RPMI8226 (cell line): ENCODE measurements around the gene LYRM4.

Experiments used
- DNase-seq: peaks from one replicate; pipeline ENCODE4 v3.0.0-alpha.2; 2015

The LYRM4 gene

GRCh38 chr6:5116243-5116991 lies 144.3 kb downstream of the LYRM4 start:
- no peak for DNase-seq

GRCh38 chr6:5115168-5115567 lies 145.6 kb downstream of the LYRM4 start:
- DNase-seq, result no peak

GRCh38 chr6:5113096-5113495 lies 147.7 kb downstream of the LYRM4 start:
- no peak for DNase-seq

GRCh38 chr6:5112066-5112799 lies 148.5 kb downstream of the LYRM4 start:
- DNase-seq, result no peak

- no peak for DNase-seq
These were observed 149.1 kb downstream of the LYRM4 start for GRCh38 chr6:5111626-5112025.

GRCh38 chr6:5110246-5110645 lies 150.5 kb downstream of the LYRM4 start:
- DNase-seq, result no peak

- DNase-seq, result no peak
These were observed 151.3 kb downstream of the LYRM4 start for GRCh38 chr6:5109436-5109835.

GRCh38 chr6:5108536-5109150 lies 152.1 kb downstream of the LYRM4 start:
- no peak for DNase-seq

GRCh38 chr6:5108068-5108467 lies 152.7 kb downstream of the LYRM4 start:
- no peak for DNase-seq

GRCh38 chr6:5107341-5107740 lies 153.4 kb downstream of the LYRM4 start:
- no peak for DNase-seq

- DNase-seq, result no peak
These were observed 155.6 kb downstream of the LYRM4 start for GRCh38 chr6:5105146-5105545.

GRCh38 chr6:5104667-5105066 lies 156.1 kb downstream of the LYRM4 start:
- DNase-seq, result no peak

- DNase-seq, result no peak
These were observed 157.5 kb downstream of the LYRM4 start for GRCh38 chr6:5103250-5103649.

- DNase-seq, result no peak
These were observed 158.3 kb downstream of the LYRM4 start for GRCh38 chr6:5102267-5102970.

- DNase-seq, result no peak
These were observed 159.9 kb downstream of the LYRM4 start for GRCh38 chr6:5100806-5101205.

- no peak for DNase-seq
These were observed 161.2 kb downstream of the LYRM4 start for GRCh38 chr6:5099537-5099936.

GRCh38 chr6:5098501-5099270 lies 162.1 kb downstream of the LYRM4 start:
- no peak for DNase-seq

- no peak for DNase-seq
These were observed 164.3 kb downstream of the LYRM4 start for GRCh38 chr6:5096482-5096881.

- no peak for DNase-seq
These were observed 165.5 kb downstream of the LYRM4 start for GRCh38 chr6:5095236-5095635.

- DNase-seq, result no peak
These were observed 166.4 kb downstream of the LYRM4 start for GRCh38 chr6:5094327-5094726.

- DNase-seq, result no peak
These were observed 167.3 kb downstream of the LYRM4 start for GRCh38 chr6:5093231-5094015.
